T-cell (primary cell): ENCODE data around the gene IQSEC1. TPM values are rescaled to one million over a fixed set of nuclear protein-coding genes. Genes with fewer than 3 reads are reported as not detected.

Experiments used
- ATAC-seq, 4 experiments: fragments of 200-7000 bp in 3 of 4; fragments of 150-1000 bp in 1 of 4; cut with Tn5 transposase; replicated peaks in 1 of 4; 1 replicate in 3 of 4; 2 replicates in 1 of 4; pipeline ENCODE4 v1.10.0; 2021; ENCODE audit warnings: moderate library complexity in 3 of 4, mild to moderate bottlenecking in 2 of 4, moderate number of reproducible peaks in 1 of 4
- CTCF ChIA-PET, 2 donors: fragments of 300-600 bp; sonication (Branson Sonifier 250); formaldehyde crosslinking; loops; one replicate each; lab custom pipeline; 2022; ENCODE audit warnings: antibody characterized with exemption in 2 of 2; lab: Charles Lee
- POLR2A ChIA-PET, 2 donors: fragments of 300-600 bp; sonication (Branson Sonifier 250); formaldehyde crosslinking; loops; one replicate each; lab custom pipeline; 2022; ENCODE audit warnings: antibody characterized with exemption in 2 of 2; lab: Charles Lee
- DNase-seq, 35 experiments: peaks; one replicate each; pipeline versions ENCODE4 v3.0.0 to v3.0.0-alpha.2; 2013 to 2023
- H3K27ac ChIP-seq: one replicate; pipeline ENCODE4 v1.5.1; 2013; ENCODE audit warnings: low read length
- H3K27me3 ChIP-seq, 2 experiments: replicated peaks in 1 of 2; 1 replicate in 1 of 2; 2 replicates in 1 of 2; pipeline versions ENCODE4 v1.6.1 to v1.7.0; 2013; ENCODE audit warnings: low read length in 1 of 2, mixed read lengths in 1 of 2; ENCODE audit not compliant: control insufficient read depth in 2 of 2, insufficient read depth in 2 of 2; ENCODE audit errors: extremely low read depth in 1 of 2
- H3K36me3 ChIP-seq, 2 donors: 1 replicate in 1 of 2; 2 replicates in 1 of 2; pipeline versions ENCODE4 v1.6.1 to v1.7.0; 2013; ENCODE audit warnings: low read length in 1 of 2; ENCODE audit not compliant: control insufficient read depth in 2 of 2, insufficient read depth in 1 of 2; ENCODE audit errors: extremely low read depth in 1 of 2
- H3K4me1 ChIP-seq, 2 experiments: 1 replicate in 1 of 2; 2 replicates in 1 of 2; pipeline versions ENCODE4 v1.6.1 to v1.7.0; 2013; ENCODE audit warnings: low read length in 2 of 2, mixed read lengths in 1 of 2; ENCODE audit not compliant: insufficient read depth in 2 of 2, control insufficient read depth in 1 of 2; ENCODE audit errors: extremely low read depth in 1 of 2
- H3K4me3 ChIP-seq, 2 donors: 1 replicate in 1 of 2; 2 replicates in 1 of 2; pipeline versions ENCODE4 v1.5.1 to v1.7.0; 2013; ENCODE audit warnings: mild to moderate bottlenecking in 2 of 2, low read length in 1 of 2, moderate library complexity in 1 of 2; ENCODE audit not compliant: control insufficient read depth in 1 of 2; ENCODE audit errors: extremely low read depth in 1 of 2
- H3K9me3 ChIP-seq: 2 replicates; pipeline ENCODE4 v1.7.0; 2013
- H3K27ac Mint-ChIP-seq, 2 donors: one replicate each; pipeline ENCODE4 v1.8.0; 2020 to 2021; ENCODE audit warnings: mild to moderate bottlenecking in 2 of 2, mixed read lengths in 2 of 2
- H3K27me3 Mint-ChIP-seq, 2 donors: one replicate each; pipeline ENCODE4 v1.8.0; 2021 to 2022; ENCODE audit warnings: mixed read lengths in 2 of 2
- H3K36me3 Mint-ChIP-seq: one replicate; pipeline ENCODE4 v1.8.0; 2021; ENCODE audit warnings: mixed read lengths
- H3K4me1 Mint-ChIP-seq, 3 donors: one replicate each; pipeline ENCODE4 v1.8.0; 2020 to 2022; ENCODE audit warnings: mixed read lengths in 3 of 3, mild to moderate bottlenecking in 1 of 3
- H3K4me3 Mint-ChIP-seq, 3 donors: one replicate each; pipeline ENCODE4 v1.8.0; 2020 to 2022; ENCODE audit warnings: mild to moderate bottlenecking in 3 of 3, mixed read lengths in 3 of 3, moderate library complexity in 3 of 3
- H3K9me3 Mint-ChIP-seq, 3 donors: one replicate each; pipeline ENCODE4 v1.8.0; 2020 to 2022; ENCODE audit warnings: mixed read lengths in 3 of 3
- WGBS: methylation state at CpG from one replicate; pipeline ENCODE4 v1.1.5; 2013; ENCODE audit warnings: missing lambda C conversion rate; ENCODE audit not compliant: insufficient coverage; 5-methylcytosine and 5-hydroxymethylcytosine counted together
- total RNA-seq, 35 experiments: library from RNA in 6 of 35; stranded (reverse) in 6 of 35; fragments of 120-200 nt in 1 of 35; gene quantifications; one replicate each; pipeline versions ENCODE4 v1.2.1 to v1.2.4 and lab custom pipeline; 2013 to 2026

The IQSEC1 gene
- total RNA-seq, 5 donors from 2014 or later (not counting 1 experiment from before 2014, with no cell fraction given): 73.7 to 113 (median 86.9) TPM

- Histone ChIP-seq H3K36me3 (no peaks in the 10 kb centered on the region), H3K27me3 (no peaks in the 10 kb centered on the region), H3K4me3 (no peak overlapping the region), H3K9me3 (no peaks in the 10 kb centered on the region), H3K27ac (no peak overlapping the region), H3K4me1 (peaks cover 0 to 7% of the 10 kb centered on the region in 2 experiments)
- DNase-seq: no peak
- H3K9me3 Mint-ChIP-seq: no peaks in the 10 kb centered on the region
- peaks cover 7 to 19% (median 10%) of the 10 kb centered on the region in 3 donors for H3K4me1 Mint-ChIP-seq
- H3K27ac Mint-ChIP-seq: no peak overlapping the region
- H3K27me3 Mint-ChIP-seq: no peaks in the 10 kb centered on the region
- CTCF ChIA-PET: no interaction called here
- POLR2A ChIA-PET: no interaction called here
- H3K36me3 Mint-ChIP-seq: no peaks in the 10 kb centered on the region
- no peak overlapping the region for H3K4me3 Mint-ChIP-seq
- 74% methylated on average over 4 of the region's 11 CpGs for WGBS
- ATAC-seq: no peak
These were observed 14.2 kb upstream of the IQSEC1 start for GRCh38 chr3:13087320-13087990.

- no peaks in the 10 kb centered on the region for H3K36me3 ChIP-seq
- ATAC-seq (no peak), DNase-seq (no peak)
- H3K4me3 ChIP-seq: no peak overlapping the region
- H3K9me3 Mint-ChIP-seq: no peaks in the 10 kb centered on the region
- H3K36me3 Mint-ChIP-seq: no peaks in the 10 kb centered on the region
- no peaks in the 10 kb centered on the region for H3K27me3 Mint-ChIP-seq
- H3K27ac Mint-ChIP-seq: no peak overlapping the region
- H3K9me3 ChIP-seq: no peaks in the 10 kb centered on the region
- ChIA-PET CTCF (no interaction called here), POLR2A (no interaction called here)
- H3K27me3 ChIP-seq: no peaks in the 10 kb centered on the region
- no peak overlapping the region for H3K27ac ChIP-seq
- H3K4me1 ChIP-seq: no peaks in the 10 kb centered on the region
- H3K4me3 Mint-ChIP-seq: no peak overlapping the region
- peaks cover 5 to 15% (median 7%) of the 10 kb centered on the region in 3 donors for H3K4me1 Mint-ChIP-seq
- WGBS: 69% methylated on average over 4 of the region's 7 CpGs
These were observed 13.3 kb upstream of the IQSEC1 start for GRCh38 chr3:13086531-13086981.

GRCh38 chr3:13085846-13086179 lies 12.6 kb upstream of the IQSEC1 start:
- no peaks in the 10 kb centered on the region for H3K27me3 Mint-ChIP-seq
- ChIA-PET POLR2A (no interaction called here), CTCF (no interaction called here)
- ATAC-seq (no peak), DNase-seq (no peak)
- no peaks in the 10 kb centered on the region for H3K36me3 Mint-ChIP-seq
- H3K36me3 ChIP-seq: no peaks in the 10 kb centered on the region
- H3K27ac ChIP-seq: no peak overlapping the region
- H3K4me1 Mint-ChIP-seq: peaks cover 5 to 15% (median 7%) of the 10 kb centered on the region in 3 donors
- H3K27me3 ChIP-seq: no peaks in the 10 kb centered on the region
- H3K4me1 ChIP-seq: no peaks in the 10 kb centered on the region
- H3K4me3 ChIP-seq: no peak overlapping the region
- H3K4me3 Mint-ChIP-seq: no peak overlapping the region
- no peaks in the 10 kb centered on the region for H3K9me3 ChIP-seq
- H3K27ac Mint-ChIP-seq: no peak overlapping the region
- WGBS: 95% methylated on average over 4 of the region's 8 CpGs
- H3K9me3 Mint-ChIP-seq: no peaks in the 10 kb centered on the region

GRCh38 chr3:13085081-13085845 lies 12.0 kb upstream of the IQSEC1 start:
- H3K27ac Mint-ChIP-seq: no peak overlapping the region
- peaks cover 5 to 15% (median 7%) of the 10 kb centered on the region in 3 donors for H3K4me1 Mint-ChIP-seq
- Histone ChIP-seq H3K4me1 (no peaks in the 10 kb centered on the region), H3K36me3 (no peaks in the 10 kb centered on the region), H3K27ac (no peak overlapping the region), H3K9me3 (no peaks in the 10 kb centered on the region), H3K27me3 (no peaks in the 10 kb centered on the region), H3K4me3 (no peak overlapping the region)
- ChIA-PET CTCF (no interaction called here), POLR2A (no interaction called here)
- 90% methylated on average over 22 of the region's 26 CpGs for WGBS
- ATAC-seq (no peak), DNase-seq (no peak)
- no peak overlapping the region for H3K4me3 Mint-ChIP-seq
- no peaks in the 10 kb centered on the region for H3K36me3 Mint-ChIP-seq
- no peaks in the 10 kb centered on the region for H3K27me3 Mint-ChIP-seq
- no peaks in the 10 kb centered on the region for H3K9me3 Mint-ChIP-seq

DNA sequence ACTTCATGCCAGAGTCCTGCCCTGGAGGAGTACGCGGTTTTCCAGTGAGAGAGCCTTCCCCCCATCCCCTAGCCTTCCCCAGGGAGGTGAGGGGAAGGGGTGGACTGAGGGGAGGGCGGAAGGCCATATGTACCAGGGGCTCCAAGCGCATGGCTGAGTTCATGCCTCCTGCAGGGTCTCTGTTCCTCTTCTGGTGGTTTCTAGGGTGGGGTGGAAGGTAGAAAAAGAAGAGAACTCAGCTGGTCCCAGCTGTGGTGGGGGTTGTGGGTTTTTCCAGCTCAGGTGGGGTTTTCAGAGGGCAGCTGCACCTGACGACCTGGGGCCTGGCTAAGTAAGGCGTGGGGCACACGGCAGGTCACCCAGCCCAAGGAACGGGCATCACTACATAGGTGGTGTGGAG lies 10.7 kb upstream of the IQSEC1 start:
- DNase-seq: no peak
- Mint-ChIP-seq H3K4me3 (no peak overlapping the region), H3K4me1 (peaks cover 5 to 16% (median 7%) of the 10 kb centered on the region in 3 donors), H3K36me3 (no peaks in the 10 kb centered on the region), H3K9me3 (no peaks in the 10 kb centered on the region), H3K27me3 (no peaks in the 10 kb centered on the region), H3K27ac (no peak overlapping the region)
- Histone ChIP-seq H3K27me3 (peaks cover 0 to 3% of the 10 kb centered on the region in 2 experiments), H3K4me3 (no peak overlapping the region), H3K9me3 (no peaks in the 10 kb centered on the region), H3K27ac (no peak overlapping the region), H3K36me3 (no peaks in the 10 kb centered on the region), H3K4me1 (peaks cover 0 to 3% of the 10 kb centered on the region in 2 experiments)
- POLR2A ChIA-PET: no interaction called here
- CTCF ChIA-PET: no interaction called here
- no peak for ATAC-seq
- WGBS: 100% methylated on average over 2 of the region's 8 CpGs

GRCh38 chr3:13083254-13083653 lies 10.0 kb upstream of the IQSEC1 start:
- Histone ChIP-seq H3K4me1 (peaks cover 0 to 10% of the 10 kb centered on the region in 2 experiments), H3K4me3 (no peak overlapping the region), H3K27ac (no peak overlapping the region), H3K27me3 (peaks cover 0 to 6% of the 10 kb centered on the region in 2 experiments), H3K9me3 (no peaks in the 10 kb centered on the region), H3K36me3 (no peaks in the 10 kb centered on the region)
- DNase-seq: no peak
- no peak for ATAC-seq
- Mint-ChIP-seq H3K36me3 (no peaks in the 10 kb centered on the region), H3K27ac (no peak overlapping the region), H3K9me3 (no peaks in the 10 kb centered on the region), H3K4me3 (no peak overlapping the region), H3K4me1 (peaks cover 5 to 18% (median 8%) of the 10 kb centered on the region in 3 donors), H3K27me3 (no peaks in the 10 kb centered on the region)
- CTCF ChIA-PET: no interaction called here
- WGBS: no CpG with 5 or more reads among the region's 6 CpGs
- POLR2A ChIA-PET: no interaction called here
